GM19193 (cell line): Measurements from ENCODE around the gene WBP2.

Experiments
- POLR2A ChIP-seq: IDR thresholded peaks from 4 replicates; pipeline ENCODE4 v1.6.1; 2011; ENCODE audit not compliant: insufficient read depth, insufficient read length; ENCODE audit errors: extremely low read depth

Gene WBP2

GRCh38 chr17:75875182-75875939 is 20.2 kb upstream of the WBP2 start:
- no peak for TF ChIP-seq POLR2A

GRCh38 chr17:75874323-75875181 is 19.4 kb upstream of the WBP2 start:
- no peak for TF ChIP-seq POLR2A

- no peak for TF ChIP-seq POLR2A
Observed at GRCh38 chr17:75873587-75874322, 18.6 kb upstream of the WBP2 start.

GRCh38 chr17:75872434-75873351 is 17.6 kb upstream of the WBP2 start:
- no peak for TF ChIP-seq POLR2A

- no peak for TF ChIP-seq POLR2A
Observed at GRCh38 chr17:75869282-75870141, 14.4 kb upstream of the WBP2 start.

GRCh38 chr17:75864448-75864871 is 9.3 kb upstream of the WBP2 start:
- TF ChIP-seq POLR2A: no peak

GRCh38 chr17:75861927-75862317 is 6.8 kb upstream of the WBP2 start:
- no peak for TF ChIP-seq POLR2A

- no peak for TF ChIP-seq POLR2A
Observed at GRCh38 chr17:75856062-75856756, 1.1 kb upstream of the WBP2 start.

- TF ChIP-seq POLR2A: no peak
Observed at GRCh38 chr17:75854881-75855309, 240 bp downstream of the WBP2 start.

- TF ChIP-seq POLR2A: no peak
Observed at GRCh38 chr17:75854101-75854748, 910 bp downstream of the WBP2 start.

GRCh38 chr17:75853433-75853832 is 1.7 kb downstream of the WBP2 start:
- TF ChIP-seq POLR2A: no peak
